Myocyte (in vitro differentiated cells): ENCODE data around the gene RPL27A. TPM values are rescaled to one million over a fixed set of nuclear protein-coding genes. Genes with fewer than 3 reads are reported as not detected.
"Not testable (repeated sequence)": the region's sequence is repeated elsewhere in the genome, so short reads cannot be mapped to it uniquely, and the experiment has no call there.

ENCODE experiments used
- DNase-seq: peaks from one replicate; pipeline ENCODE4 v3.0.0-alpha.2; 2012; ENCODE audit warnings: low read depth
- polyA plus RNA-seq: library from polyadenylated mRNA; unstranded; fragments of >200 nt; gene quantifications from one replicate; pipeline ENCODE4 v1.2.1, GENCODE V29; 2012; ENCODE audit warnings: missing spikeins
- total RNA-seq: library from RNA; depleted of rRNA; stranded (reverse); fragments of >200 nt; gene quantifications from 2 replicates; pipeline ENCODE4 v1.2.3, GENCODE V29; 2014

RPL27A gene
- 403 and 405 TPM in 2 replicates for total RNA-seq
- 1,608 TPM for polyA plus RNA-seq

DNA sequence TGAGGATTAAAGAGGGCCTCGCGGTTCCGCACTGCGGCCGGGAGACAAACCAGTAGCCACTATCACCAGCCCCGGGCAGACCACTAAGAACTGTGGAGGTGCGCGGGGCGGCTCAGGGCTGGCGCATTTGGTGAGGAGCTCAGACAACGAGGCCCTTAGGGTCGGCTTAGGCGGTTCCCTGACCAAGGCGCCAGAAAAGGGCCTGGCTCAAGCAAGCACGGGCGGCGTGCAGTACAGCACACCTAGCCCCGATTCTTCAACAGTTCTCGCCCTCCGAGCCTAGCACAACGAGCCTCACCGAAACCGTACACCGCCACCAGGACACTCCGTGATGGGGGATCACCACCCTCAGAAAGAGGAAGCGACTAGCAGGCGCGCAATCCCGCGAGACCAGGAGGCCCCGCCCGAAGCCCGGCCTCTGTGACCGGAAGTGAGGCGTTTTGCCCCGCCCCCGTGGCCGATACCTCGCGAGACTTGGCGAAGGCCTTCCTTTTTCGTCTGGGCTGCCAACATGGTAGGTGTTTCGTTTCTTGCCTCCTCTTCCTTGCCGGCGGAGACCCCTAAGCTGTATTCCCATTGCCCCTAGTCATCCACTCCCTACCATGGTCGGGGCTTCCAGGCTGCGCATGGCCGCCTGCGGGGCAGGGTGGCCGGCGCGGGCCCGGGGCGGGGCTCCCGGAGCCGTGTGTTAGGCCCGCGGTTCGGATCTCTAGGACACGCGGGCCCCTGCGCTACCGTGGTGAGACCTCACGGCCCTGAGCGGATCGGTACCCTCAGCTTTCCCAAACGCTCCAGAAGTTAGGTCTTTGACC lies at the start of gene RPL27A, which contains the start of gene TRIM66:
Gene RPL27A (plus strand): TSS at position 490 of the 812 bp plus-strand sequence. CDS start 22 bp downstream, at position 512.
Gene TRIM66 (minus strand): TSS at position 363 of the 812 bp plus-strand sequence. CDS start 10,391 bp downstream, outside the sequence.
- peak; percentile 98 for DNase-seq

DNA sequence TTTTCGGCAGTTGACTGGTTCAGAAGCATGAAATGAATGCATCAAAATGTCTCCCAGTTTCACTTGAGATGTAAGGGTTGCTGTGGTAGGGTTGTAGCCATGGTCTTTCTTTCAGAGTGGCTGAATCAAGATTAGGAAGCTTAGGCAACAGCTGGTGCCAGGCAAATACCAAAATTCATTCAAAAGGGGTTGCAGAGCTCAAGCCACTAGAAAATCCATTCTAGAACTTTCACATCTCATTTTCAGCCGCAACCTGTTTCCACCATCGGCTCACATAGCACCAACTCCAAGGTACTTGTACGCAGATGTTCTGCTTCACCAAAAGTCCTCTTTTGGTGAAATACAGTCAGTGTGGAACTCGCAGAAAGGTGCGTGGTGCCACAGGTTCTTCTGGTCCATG lies 48.1 kb upstream of the RPL27A start:
- DNase-seq = no peak

DNA sequence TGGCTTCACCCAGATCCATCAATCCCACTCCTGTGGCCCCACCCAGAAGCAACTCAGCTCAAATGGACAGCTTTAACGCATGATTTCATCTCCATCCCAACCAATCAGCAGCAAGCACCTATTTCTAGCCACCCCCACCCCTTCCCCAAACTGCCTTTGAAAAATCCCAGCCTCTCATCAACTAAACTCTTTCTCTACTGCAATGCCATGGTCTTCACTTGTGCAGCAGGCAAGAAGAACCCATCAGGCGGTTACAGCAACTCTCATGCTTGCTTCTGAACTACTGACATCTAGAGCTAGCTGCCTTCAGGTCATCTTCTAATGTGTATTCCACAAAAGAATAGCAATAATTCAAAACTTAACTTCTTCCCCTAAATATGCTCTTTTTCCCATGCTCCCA lies 46.5 kb upstream of the RPL27A start:
- no peak for DNase-seq

DNA sequence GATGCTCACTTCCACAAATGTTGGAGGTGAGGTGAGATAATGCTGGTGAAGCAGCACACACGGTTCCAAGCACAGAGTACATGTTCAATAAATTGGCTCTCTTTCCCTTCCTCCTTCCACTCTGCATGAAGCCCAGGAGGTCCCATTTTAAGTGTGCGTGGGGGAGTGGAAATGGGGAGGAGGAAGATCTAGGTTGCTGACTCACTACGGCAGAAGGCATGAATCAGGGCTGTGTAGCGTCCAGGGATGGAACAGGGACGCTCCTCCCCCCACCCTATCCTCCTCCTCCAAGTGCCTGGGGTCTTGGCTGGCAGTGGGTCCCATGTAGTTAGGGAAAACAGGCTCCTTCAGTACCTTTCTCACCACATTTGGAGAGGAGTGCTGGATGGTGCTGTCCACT lies 44.3 kb upstream of the RPL27A start:
- DNase-seq = no peak

DNA sequence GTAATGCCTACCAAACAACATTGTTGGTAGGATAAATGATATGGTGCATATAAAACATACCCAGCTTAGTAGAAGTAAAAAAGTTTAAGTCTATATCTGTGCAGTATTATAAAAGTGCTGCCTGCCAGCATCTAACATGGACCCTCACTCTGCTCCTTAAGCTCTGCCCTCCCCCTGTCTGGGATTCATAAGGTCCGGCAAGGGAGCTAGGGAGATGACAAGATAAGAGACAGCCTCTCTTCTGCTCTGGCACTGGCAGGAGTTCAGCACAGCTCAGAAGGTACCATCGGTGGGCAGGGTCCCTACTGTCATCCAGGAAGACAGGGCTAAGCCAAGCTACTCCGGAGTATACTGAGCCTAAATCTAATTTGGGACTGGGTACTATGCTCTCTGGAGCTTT lies 42.9 kb upstream of the RPL27A start:
- DNase-seq = no peak

DNA sequence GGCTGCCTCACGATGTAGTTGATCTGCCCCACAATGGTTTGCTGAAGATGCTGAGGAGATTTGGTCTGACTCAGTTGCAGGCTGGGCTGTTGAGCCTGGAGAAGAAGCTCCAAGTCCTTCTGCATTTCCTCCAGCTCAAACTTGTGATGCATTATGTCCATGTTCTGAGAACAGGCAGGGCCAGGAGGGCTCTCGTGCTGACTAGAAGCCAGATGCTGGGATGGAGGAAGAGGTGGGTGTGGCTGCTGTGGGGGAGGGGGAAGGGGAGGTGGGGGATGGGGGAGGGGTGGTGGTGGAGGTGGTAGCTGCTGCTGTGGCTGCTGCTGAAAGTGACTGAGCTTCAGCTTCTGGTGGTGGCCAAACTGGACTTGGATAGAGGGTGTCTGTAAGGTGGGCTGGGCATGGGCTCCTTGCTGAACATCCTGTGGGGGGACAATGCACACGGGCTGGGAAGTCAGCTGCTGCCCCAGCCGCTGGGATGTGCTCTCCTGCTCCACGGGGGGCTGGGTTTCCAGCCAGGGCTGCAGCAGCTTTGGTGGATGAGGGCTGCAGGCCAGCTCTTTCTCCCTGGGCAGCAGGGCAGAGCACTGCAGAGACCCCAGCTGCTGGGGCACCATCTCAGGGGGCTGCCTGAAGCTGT lies 42.2 kb upstream of the RPL27A start:
- no peak for DNase-seq

DNA sequence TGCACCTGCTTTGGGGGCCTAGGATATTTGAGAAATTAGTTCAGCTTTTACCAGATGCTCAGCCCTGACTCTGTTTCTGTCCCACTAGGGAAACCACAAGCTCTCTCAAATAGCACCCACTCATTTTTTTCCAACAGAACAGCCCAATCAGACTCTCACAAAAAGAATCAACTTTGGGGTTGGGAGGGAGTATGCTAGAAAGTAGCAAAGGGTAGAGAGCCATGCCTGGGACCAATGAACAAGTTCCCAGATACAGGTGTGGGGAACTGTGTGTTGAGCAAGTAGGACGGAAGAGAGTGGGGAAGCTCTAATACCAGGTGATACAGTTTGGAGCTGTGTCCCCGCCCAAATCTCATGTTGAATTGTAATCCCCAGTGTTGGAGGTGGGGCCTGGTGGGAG lies 41.3 kb upstream of the RPL27A start:
- DNase-seq = no peak

DNA sequence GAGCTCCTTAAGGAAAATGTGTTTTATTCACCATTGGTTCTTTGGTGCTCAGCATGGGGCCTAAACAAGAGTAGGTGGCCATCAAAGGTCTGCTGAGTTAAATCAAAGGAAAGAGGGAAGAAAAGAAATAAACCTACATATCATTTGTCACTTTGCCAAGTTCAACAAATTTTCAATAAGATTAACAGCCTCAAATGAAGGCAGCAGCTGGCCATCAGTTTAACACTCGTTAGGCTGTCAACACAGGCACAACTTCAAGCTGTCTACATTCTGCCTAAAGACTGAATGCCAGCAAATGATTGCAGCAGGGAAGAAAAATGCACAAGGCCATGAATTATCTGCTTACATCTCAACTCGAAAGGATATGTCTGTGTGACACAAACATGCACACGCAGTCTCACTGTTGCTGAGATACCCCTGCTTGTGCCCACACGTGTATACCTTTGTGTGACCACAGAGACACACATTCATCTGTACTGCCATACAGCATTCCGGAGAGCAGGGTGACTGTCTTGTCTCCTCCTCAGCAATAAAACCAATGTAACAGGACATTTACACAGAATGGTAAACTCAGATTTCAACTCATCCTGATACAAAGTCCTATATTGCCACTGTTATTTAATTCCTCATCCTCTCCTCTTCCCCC lies 40.3 kb upstream of the RPL27A start:
- no peak for DNase-seq

DNA sequence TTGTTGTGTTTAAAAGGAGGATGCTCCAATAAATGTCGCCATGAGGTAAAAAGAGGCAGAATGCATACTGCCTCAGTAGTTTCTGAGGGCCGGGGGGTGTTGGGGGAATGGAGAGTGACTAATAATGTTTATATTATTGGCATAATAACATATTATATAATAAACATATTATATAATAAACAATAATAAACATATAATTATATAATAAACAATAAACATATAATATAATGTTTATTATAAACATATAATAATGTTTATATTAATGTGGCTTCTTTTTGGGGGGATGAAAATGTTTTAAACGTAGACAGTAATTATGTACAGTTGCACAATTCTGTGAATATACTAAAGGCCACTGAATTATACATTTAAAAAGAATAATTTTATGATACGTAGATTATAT lies 35.7 kb upstream of the RPL27A start:
- no peak for DNase-seq

DNA sequence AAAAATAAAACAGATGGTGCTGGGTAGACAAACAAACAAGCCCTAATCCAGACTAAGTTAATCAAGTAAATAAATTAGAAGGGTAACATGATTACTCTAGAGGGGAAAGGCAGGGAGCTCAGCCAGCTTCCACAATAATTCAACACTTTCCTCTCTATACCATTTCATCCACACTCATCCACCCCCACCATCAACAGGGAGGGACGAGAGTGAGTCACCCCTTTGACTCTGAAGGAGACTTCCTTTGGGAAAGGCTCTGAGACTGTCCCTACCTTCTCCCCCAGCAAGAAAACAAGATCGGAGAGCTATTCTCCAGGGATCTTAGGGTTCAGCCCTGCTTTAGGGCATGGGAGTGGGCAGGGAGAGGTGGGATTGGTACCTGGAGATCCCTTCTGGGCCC lies 33.2 kb upstream of the RPL27A start:
- peak; percentile 6 for DNase-seq

DNA sequence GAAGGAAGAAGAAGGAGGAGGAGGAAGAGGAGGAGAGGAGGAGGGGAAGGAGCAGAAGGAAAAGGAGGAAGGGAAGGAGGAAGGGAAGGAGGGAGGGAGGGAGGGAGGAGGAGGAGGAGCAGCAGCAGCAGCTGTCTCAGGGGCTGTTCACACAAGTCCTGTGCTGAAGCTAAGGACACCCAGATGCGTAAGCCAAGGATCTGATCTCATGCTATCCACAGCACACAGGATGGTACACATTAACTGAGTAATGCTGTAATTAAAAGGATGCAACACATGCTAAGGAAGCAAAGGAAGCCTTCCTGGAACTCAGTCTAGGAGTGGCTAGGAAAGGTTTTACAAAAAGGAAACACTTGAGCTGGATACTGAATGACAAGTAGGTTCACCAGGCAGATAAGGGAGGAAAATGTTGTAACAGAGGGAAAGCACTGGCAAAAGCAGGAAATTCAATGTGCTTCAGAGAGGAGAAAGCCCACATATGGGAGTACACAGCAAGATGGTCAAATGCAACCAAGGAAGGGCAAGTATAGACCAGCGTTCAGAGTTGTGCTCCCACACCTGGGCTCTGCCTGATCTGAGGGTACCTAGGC lies 32.1 kb upstream of the RPL27A start:
- peak; percentile 27 for DNase-seq

DNA sequence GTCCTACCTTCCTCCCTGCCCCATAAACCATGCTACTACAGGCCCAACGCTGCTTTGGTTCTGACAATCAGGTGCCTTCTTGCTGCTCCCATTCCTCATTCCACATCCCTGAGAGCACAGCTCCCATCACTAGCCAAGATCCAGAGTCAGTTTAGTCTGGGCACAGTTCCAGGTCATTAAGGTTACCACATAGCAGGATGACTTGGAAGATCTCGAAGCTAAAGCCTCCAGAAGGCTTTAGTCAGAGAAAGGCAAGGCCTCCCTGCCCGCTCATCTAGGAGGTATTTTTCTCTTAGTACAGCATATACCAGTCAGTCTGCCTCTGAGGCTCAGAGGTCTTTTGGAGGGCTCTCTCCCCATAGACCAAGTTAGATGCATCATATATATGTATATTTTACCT lies 30.5 kb upstream of the RPL27A start:
- peak; percentile 76 for DNase-seq

DNA sequence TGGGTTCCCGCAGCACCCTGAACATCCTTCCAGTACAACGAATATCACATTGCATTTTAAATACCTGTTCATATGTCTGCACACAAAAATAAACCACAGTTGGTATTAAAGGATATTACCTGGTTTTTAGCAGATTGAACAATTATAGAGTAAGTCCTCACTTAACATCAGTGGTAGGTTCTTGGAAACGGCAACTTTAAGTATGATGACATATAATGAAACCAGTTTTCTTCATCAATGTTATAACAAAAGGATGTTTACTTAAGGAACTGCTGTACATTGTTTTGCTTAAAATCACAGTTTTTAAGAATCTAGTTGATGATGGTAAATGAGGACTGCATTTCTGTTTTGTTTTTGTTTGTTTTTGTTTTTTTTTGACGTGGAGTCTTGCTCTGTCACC lies 28.1 kb upstream of the RPL27A start:
- DNase-seq = no peak

DNA sequence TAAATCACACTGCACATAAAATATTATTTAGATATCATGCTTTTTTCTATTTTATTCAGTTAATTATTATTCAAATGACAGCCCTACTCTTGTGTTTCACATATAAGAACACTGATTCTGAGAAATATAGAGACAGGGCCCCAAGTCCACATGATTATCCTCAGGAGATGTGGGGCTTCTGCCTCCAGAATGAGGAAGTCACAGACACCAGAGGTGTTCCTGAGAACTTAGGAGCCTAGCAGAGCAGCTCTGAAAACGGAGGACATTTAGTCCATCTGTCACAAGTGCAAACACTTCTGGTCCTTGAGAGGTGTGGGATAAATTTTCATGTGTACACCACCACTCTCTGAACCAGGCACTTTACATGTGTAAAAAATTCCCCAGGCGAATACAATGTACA lies 26.3 kb upstream of the RPL27A start:
- DNase-seq = no peak

DNA sequence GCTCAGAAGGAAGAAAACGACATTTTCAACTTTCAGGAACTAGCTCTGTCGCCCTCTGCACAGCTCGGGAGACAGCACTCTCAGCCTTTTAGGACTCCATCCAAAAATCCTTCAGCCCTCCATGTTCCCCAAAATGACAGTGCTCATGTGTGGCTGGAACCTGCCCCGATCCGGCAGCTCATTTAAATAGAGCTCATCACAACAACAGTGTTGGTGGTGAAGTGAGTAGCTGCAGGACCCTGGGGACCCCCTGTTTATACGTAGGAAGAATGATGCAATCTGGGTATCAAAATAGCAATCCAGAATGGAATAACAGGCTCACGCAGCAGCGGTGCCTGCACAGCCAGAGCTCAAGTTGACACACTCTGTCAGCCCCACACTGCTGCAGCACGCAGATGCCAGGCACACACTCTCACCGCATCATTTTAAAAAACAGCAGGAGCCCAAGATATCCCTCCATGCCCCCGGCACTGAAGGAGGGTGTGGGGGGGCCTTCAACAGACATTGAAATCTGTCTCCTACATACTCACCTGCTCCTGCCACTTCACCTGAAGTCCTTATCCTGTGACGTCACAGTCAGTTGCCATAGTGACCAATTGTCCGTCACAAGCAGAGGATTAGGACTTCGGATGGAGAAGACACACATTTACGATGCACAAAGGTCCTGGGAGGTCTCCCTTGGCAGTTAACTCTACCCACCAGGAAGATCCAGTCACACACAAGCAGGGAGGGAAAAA lies 24.1 kb upstream of the RPL27A start:
- DNase-seq = no peak

DNA sequence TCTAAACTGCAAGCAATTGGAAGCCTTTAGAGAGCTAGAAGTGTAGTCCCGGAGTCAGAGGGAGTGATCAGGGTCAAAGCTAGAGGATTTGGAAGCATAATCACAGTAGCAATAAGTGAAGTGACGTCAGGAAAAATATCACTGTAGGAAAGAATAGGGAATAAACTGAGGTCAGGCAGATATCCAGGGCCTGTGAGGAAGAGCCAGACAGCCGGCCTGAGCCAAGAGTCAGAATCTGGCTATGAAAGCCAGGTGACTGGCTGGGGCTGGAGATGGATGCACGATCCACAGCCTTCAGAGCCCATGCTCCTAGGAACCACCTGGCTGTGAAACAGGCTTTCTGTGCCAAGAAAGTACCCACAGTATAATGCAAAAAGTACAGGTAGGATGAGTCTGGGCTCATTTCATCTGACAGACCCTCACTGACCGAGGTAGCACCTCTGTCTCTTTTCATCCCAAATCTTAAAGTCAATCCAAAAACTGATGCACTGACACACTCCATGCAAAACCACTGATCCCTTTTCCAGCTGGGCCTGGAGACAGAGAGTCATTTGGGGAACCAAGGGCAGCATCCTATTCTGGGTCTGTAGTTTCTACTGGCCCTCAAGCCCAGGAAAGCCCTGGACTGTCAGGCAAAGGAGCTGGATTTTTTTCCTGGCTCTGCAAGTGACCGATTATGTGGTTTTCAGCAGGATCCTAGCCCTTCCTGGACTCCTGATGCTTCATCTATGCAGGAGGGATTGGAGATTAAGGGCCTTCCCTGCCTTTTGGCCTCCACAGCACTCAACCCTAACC lies 21.4 kb upstream of the RPL27A start:
- no peak for DNase-seq

DNA sequence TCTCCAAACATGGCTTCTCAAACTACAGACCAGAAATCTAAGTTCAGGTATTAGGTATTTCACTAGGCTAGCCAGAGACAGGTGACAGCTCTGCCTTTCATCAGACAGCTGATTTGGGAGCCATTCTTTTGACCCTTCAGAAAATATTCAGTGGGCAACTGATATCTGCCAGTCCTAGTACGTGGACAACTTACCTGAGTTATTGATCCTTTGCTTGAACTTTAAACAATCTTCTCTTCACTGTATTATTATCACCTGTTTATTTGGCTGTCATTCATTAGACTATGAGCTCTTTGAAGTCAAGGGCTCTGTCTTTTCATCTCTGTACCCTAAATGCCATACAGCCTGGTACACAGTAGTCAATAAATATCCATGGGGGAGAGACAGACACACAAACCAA lies 17.4 kb upstream of the RPL27A start:
- DNase-seq = no peak

DNA sequence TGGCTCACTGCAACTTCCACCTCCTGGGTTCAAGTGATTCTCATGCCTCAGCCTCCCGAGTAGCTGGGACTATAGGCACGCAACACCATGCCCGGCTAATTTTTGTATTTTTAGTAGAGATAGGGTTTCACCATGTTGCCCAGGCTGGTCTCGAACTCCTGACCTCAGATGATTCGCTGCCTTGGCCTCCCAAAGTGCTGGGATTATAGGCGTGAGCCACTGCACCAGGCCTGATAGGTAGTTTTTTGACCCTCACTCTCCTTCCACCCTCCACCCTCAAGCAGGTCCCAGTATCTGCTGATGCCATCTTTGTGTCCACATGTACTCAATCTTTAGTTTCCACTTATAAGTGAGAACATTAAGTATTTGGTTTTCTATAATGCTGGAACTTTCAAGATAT lies 12.5 kb upstream of the RPL27A start:
- not testable (repeated sequence) for DNase-seq

DNA sequence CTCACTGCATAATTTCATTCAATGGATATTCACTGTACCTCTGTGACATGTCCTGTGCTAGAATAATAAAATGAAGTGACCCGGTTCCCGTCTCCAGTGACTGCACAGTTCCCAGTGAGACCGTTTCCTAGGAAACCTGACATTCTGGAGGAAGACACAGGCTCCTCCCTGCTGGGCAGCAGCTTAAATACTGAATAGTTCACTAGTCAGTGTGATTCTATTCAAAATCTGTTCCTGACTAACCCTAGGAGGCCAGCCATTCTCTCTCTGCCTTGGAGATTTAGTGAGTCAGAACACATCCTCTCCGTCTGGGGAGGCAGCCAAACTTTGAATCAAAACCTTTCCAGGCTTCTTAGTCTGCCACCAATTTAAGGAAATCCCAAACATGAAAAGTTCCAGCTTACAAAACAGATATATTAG lies 11.4 kb upstream of the RPL27A start:
- peak; percentile 89 for DNase-seq

DNA sequence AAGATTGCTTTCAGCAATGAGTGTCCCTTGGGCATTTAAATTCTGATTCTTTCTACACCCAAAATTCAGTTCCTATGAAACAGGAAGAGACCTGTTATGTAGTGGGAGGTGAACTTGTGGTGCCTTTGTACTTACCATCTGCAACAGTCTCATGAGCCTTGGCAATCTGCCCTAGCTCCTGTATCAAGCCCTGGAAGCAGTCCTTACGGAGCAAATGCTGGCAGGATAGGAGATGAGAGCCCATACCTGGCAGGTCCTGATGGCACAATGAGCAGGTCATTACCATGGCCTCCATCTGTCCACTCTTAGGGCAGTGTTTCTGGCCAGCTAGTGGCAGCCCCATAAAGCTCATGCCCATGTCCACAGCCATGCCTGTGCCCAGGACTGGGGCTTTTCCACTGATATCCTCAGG lies 10.9 kb upstream of the RPL27A start:
- DNase-seq = peak; percentile 66
